Keratinocyte (primary cell): ENCODE measurements around the gene DNAAF9. TPM values are rescaled to one million over a fixed set of nuclear protein-coding genes. Genes with fewer than 3 reads are reported as not detected.
"Not testable (repeated sequence)": the region's sequence is repeated elsewhere in the genome, so short reads cannot be mapped to it uniquely, and the experiment has no call there.

ENCODE experiments used
- DNase-seq: peaks from one replicate; pipeline ENCODE4 v3.0.0-alpha.2; 2011; ENCODE audit warnings: low read depth, missing footprints, low spot score
- FAIRE-seq: peaks from 2 replicates; lab custom pipeline; 2011; peaks lifted over from hg19 to GRCh38; lab: Jason Lieb, UNC
- H2AFZ ChIP-seq: 2 replicates; pipeline ENCODE4 v1.6.0; 2012; ENCODE audit warnings: low read length, control low read depth, inconsistent platforms; ENCODE audit not compliant: control insufficient read depth
- H3K27ac ChIP-seq: 2 replicates; pipeline ENCODE4 v1.5.1; 2011; ENCODE audit warnings: low read length; ENCODE audit not compliant: control insufficient read depth, insufficient read depth
- H3K27me3 ChIP-seq: 3 replicates; pipeline ENCODE4 v1.6.0; 2011; ENCODE audit warnings: low read length; ENCODE audit not compliant: control insufficient read depth, insufficient read depth; ENCODE audit errors: extremely low read depth
- H3K36me3 ChIP-seq, 2 experiments: 2 replicates in 1 of 2; 3 replicates in 1 of 2; pipeline ENCODE4 v1.5.1; 2011; ENCODE audit warnings: low read length in 2 of 2, mild to moderate bottlenecking in 1 of 2; ENCODE audit not compliant: control insufficient read depth in 2 of 2, insufficient read depth in 2 of 2; ENCODE audit errors: extremely low read depth in 1 of 2
- H3K4me1 ChIP-seq: 3 replicates; pipeline ENCODE4 v1.5.1; 2011; ENCODE audit warnings: low read length; ENCODE audit not compliant: control insufficient read depth, insufficient read depth; ENCODE audit errors: extremely low read depth
- H3K4me2 ChIP-seq: 3 replicates; pipeline ENCODE4 v1.6.0; 2011; ENCODE audit warnings: low read depth, low read length; ENCODE audit not compliant: control insufficient read depth, insufficient read depth; ENCODE audit errors: extremely low read depth
- H3K4me3 ChIP-seq, 3 experiments: fragments of 200-600 bp in 1 of 3; sonication (generic) in 1 of 3; 2 replicates in 2 of 3; 3 replicates in 1 of 3; pipeline ENCODE4 v1.5.1; 2011 to 2016; ENCODE audit warnings: low read length in 3 of 3, mild to moderate bottlenecking in 3 of 3, control low read depth in 2 of 3, inconsistent platforms in 1 of 3, low read depth in 1 of 3, mixed read lengths in 1 of 3, mixed run types in 1 of 3, moderate library complexity in 1 of 3; ENCODE audit not compliant: control insufficient read depth in 2 of 3, insufficient read depth in 2 of 3; ENCODE audit errors: extremely low read depth in 1 of 3
- H3K79me2 ChIP-seq: 2 replicates; pipeline ENCODE4 v1.6.0; 2012; ENCODE audit warnings: low read length; ENCODE audit not compliant: control insufficient read depth, insufficient read depth
- H3K9ac ChIP-seq: 3 replicates; pipeline ENCODE4 v1.6.0; 2011; ENCODE audit warnings: low read length; ENCODE audit not compliant: control insufficient read depth, insufficient read depth; ENCODE audit errors: extremely low read depth
- H3K9me1 ChIP-seq: 3 replicates; pipeline ENCODE4 v1.6.0; 2011; ENCODE audit warnings: low read length; ENCODE audit not compliant: control insufficient read depth, insufficient read depth; ENCODE audit errors: extremely low read depth
- H3K9me3 ChIP-seq: 2 replicates; pipeline ENCODE4 v1.5.1; 2012; ENCODE audit warnings: low read depth, low read length; ENCODE audit not compliant: control insufficient read depth
- H4K20me1 ChIP-seq: 3 replicates; pipeline ENCODE4 v1.6.0; 2011; ENCODE audit warnings: low read length; ENCODE audit not compliant: control insufficient read depth, insufficient read depth; ENCODE audit errors: extremely low read depth
- EZH2 ChIP-seq: IDR thresholded peaks from one replicate; pipeline ENCODE4 v1.6.1; 2012; ENCODE audit warnings: inconsistent platforms, mild to moderate bottlenecking, low read length, moderate library complexity
- dilution Hi-C: fragments of 300-500 bp; cut with MboI; formaldehyde crosslinking; loops from one replicate; pipeline ENCODE4 v1.7.0; 2020; ENCODE audit warnings: low sequenced_read_pairs; ENCODE audit not compliant: extremely low pct_ligation_motif_present
- polyA plus RNA-seq, 5 experiments: library from polyadenylated mRNA; depleted of rRNA in 3 of 5; stranded (reverse) in 3 of 5; stranded (forward) in 1 of 5; unstranded in 1 of 5; fragments of >200 nt; gene quantifications; 1 replicate in 1 of 5; 2 replicates in 3 of 5; 3 replicates in 1 of 5; pipeline versions ENCODE4 v1.2.1 to v1.2.3, GENCODE V29; 2011 to 2012; ENCODE audit warnings: missing spikeins in 2 of 5, low read depth in 1 of 5, low replicate concordance in 1 of 5
- TF ChIP-seq, protein P1 (sequence below), 3 experiments: IDR thresholded peaks in 1 of 3; conservative IDR thresholded peaks in 1 of 3; optimal IDR thresholded peaks in 1 of 3; 2 replicates in 2 of 3; 3 replicates in 1 of 3; pipeline versions ENCODE3 to v1.5.1; 2011; ENCODE audit warnings: low read length in 3 of 3, mild to moderate bottlenecking in 3 of 3, moderate library complexity in 2 of 3, control low read depth in 1 of 3, inconsistent platforms in 1 of 3; ENCODE audit not compliant: insufficient read depth in 2 of 3; ENCODE audit errors: extremely low read depth in 1 of 3

The DNAAF9 gene
- polyA plus RNA-seq, 1 donor (not counting 4 experiments of a cell fraction or from before 2014, with no cell fraction given), result 9.2 TPM

DNA sequence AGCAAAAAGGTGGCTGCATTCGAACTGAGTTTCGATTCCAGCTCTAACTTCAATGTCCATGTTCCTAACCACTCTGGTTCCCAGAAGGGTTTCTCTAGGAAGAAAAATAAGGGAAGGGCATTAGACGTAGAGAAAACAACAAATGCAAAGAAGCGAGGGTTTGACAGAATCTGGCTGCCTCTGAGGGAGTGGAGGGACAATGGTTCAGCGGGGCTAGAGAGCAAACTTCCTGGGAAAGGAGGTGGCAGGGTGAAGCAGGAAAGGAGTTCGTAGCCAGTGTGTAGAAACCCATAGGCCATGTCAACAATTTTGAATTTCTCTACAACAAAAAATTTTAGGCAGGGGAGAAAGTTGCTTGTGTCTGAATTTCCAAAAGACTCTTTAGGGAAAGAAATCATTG lies 14.5 kb upstream of the DNAAF9 start:
- Histone ChIP-seq H4K20me1 (no peaks in the 10 kb centered on the region), H3K4me1 (peaks cover 12% of the 10 kb centered on the region), H3K79me2 (no peaks in the 10 kb centered on the region), H3K27ac (no peak overlapping the region), H3K9ac (no peak overlapping the region), H3K27me3 (no peaks in the 10 kb centered on the region), H2AFZ (no peak overlapping the region), H3K9me1 (no peaks in the 10 kb centered on the region), H3K9me3 (no peaks in the 10 kb centered on the region), H3K36me3 (no peaks in the 10 kb centered on the region), H3K4me2 (no peak overlapping the region), H3K4me3 (no peak overlapping the region)
- FAIRE-seq (no peak), DNase-seq (no peak)
- dilution Hi-C loops, result no loop called here
- TF ChIP-seq EZH2, result no peak
- TF ChIP-seq, protein P1, sequence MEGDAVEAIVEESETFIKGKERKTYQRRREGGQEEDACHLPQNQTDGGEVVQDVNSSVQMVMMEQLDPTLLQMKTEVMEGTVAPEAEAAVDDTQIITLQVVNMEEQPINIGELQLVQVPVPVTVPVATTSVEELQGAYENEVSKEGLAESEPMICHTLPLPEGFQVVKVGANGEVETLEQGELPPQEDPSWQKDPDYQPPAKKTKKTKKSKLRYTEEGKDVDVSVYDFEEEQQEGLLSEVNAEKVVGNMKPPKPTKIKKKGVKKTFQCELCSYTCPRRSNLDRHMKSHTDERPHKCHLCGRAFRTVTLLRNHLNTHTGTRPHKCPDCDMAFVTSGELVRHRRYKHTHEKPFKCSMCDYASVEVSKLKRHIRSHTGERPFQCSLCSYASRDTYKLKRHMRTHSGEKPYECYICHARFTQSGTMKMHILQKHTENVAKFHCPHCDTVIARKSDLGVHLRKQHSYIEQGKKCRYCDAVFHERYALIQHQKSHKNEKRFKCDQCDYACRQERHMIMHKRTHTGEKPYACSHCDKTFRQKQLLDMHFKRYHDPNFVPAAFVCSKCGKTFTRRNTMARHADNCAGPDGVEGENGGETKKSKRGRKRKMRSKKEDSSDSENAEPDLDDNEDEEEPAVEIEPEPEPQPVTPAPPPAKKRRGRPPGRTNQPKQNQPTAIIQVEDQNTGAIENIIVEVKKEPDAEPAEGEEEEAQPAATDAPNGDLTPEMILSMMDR (optimal IDR thresholded peaks at IDR 0.05 in 1 of 3, IDR thresholded peaks at IDR 0.05 in 1 of 3, conservative IDR thresholded peaks at IDR 0.05 in 1 of 3; ENCODE audit: extremely low read depth in 1 of 3, insufficient read depth in 2 of 3, low read length in 3 of 3), result no peak

DNA sequence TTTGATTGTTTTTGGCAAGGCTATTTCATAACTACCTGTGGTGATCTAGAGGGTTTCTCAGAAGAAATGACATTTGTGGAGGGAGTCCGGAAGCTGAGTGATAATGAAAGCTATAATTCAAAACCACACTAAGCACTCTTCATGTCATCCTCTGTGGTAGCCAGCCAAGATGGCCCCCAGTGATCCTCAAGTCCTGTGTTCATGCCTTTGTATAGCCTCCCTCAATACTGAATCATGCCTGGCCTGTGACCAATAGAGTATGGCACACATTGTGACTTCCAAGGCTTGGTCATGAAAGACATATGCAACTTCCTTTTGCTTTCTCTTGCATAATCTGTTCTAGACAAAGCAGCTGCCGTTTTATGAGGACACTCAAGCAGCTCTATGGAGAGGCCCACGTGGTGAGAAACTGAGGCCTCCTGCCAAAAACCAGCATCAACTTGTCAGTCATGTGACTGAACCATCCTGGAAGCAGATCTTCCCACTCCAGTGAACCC lies 12.8 kb upstream of the DNAAF9 start:
- H3K4me2 ChIP-seq, result peak overlapping the region; percentile 68
- no peak overlapping the region for H3K4me3 ChIP-seq
- no peaks in the 10 kb centered on the region for H3K9me3 ChIP-seq
- no peaks in the 10 kb centered on the region for H3K27me3 ChIP-seq
- FAIRE-seq (peak; percentile 98), DNase-seq (peak; percentile 81)
- dilution Hi-C loops, result no loop called here
- H3K79me2 ChIP-seq, result no peaks in the 10 kb centered on the region
- TF ChIP-seq EZH2, result no peak
- TF ChIP-seq, protein P1 (optimal IDR thresholded peaks at IDR 0.05 in 1 of 3, IDR thresholded peaks at IDR 0.05 in 1 of 3, conservative IDR thresholded peaks at IDR 0.05 in 1 of 3; ENCODE audit: extremely low read depth in 1 of 3, insufficient read depth in 2 of 3, low read length in 3 of 3), result no peak
- no peaks in the 10 kb centered on the region for H3K36me3 ChIP-seq
- H3K9me1 ChIP-seq, result no peaks in the 10 kb centered on the region
- no peak overlapping the region for H3K9ac ChIP-seq
- H3K27ac ChIP-seq, result peak overlapping the region; percentile 32
- no peaks in the 10 kb centered on the region for H4K20me1 ChIP-seq
- peaks cover 12% of the 10 kb centered on the region for H3K4me1 ChIP-seq
- H2AFZ ChIP-seq, result peak overlapping the region; percentile 41

DNA sequence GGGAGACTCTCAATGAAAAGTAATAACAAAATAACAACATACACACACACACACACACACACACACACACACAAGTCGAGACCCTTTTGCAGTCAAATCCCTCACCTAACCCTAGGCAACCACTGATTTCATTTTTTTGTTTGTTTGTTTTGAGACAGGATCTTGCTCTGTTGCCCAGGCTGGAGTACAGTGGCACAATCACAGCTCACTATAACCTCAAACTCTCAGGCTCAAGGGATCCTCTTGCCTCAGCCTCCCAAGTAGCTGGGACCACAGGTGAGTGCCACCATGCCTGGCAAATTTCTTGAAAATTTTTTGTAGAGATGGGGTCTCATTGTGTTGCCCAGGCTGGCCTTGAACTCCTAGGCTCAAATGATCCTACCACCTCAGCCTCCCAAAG lies 10.7 kb upstream of the DNAAF9 start:
- FAIRE-seq, DNase-seq, H3K4me2 ChIP-seq, H3K9me1 ChIP-seq, H3K9me3 ChIP-seq, H3K27ac ChIP-seq, H3K79me2 ChIP-seq, dilution Hi-C loops, H3K9ac ChIP-seq, H3K4me3 ChIP-seq, H3K36me3 ChIP-seq, H3K27me3 ChIP-seq, H4K20me1 ChIP-seq, H2AFZ ChIP-seq: not testable (repeated sequence)
- peaks cover 12% of the 10 kb centered on the region for H3K4me1 ChIP-seq
